ENCODE data around the gene TTF2.

GRCh38 chr1:117017648-117018047 is 42.5 kb upstream of the TTF2 start:
- TF ChIP-seq CTCF (optimal IDR thresholded peaks at IDR 0.05 in 1 of 3, IDR thresholded peaks at IDR 0.05 in 1 of 3, conservative IDR thresholded peaks at IDR 0.05 in 1 of 3; ENCODE audit: extremely low read depth in 1 of 3, insufficient read depth in 2 of 3, low read length in 3 of 3) (no peak), EZH2 (IDR thresholded peaks at IDR 0.05; ENCODE audit: low read length) (no peak)

Measured in keratinocyte (primary cell).